H9 (cell line): Measurements from ENCODE around the gene IL1RAP. TPM values are rescaled to one million over a fixed set of nuclear protein-coding genes. Genes with fewer than 3 reads are reported as not detected.

Experiments
- DNase-seq: peaks from one replicate; pipeline ENCODE4 v3.0.0-alpha.2; 2017
- H2AFZ ChIP-seq: one replicate; pipeline ENCODE4 v1.6.1; 2013; ENCODE audit warnings: mild to moderate bottlenecking, low read length, control low read depth, moderate library complexity
- H2AK5ac ChIP-seq: 2 replicates; pipeline ENCODE4 v1.6.1; 2013; ENCODE audit warnings: low read length, control low read depth, mixed read lengths; ENCODE audit not compliant: insufficient read length
- H2BK120ac ChIP-seq: one replicate; pipeline ENCODE4 v1.6.1; 2013; ENCODE audit warnings: low read depth, mild to moderate bottlenecking, low read length, control low read depth, inconsistent platforms; ENCODE audit not compliant: poor library complexity, severe bottlenecking
- H2BK12ac ChIP-seq: 2 replicates; pipeline ENCODE4 v1.6.1; 2013; ENCODE audit warnings: low read length, control low read depth, mixed read lengths, low read depth; ENCODE audit not compliant: insufficient read length
- H2BK15ac ChIP-seq: 2 replicates; pipeline ENCODE4 v1.6.1; 2013; ENCODE audit warnings: low read depth, low read length, control low read depth
- H2BK20ac ChIP-seq: one replicate; pipeline ENCODE4 v1.6.1; 2013; ENCODE audit warnings: low read depth, mild to moderate bottlenecking, low read length, control low read depth, inconsistent platforms; ENCODE audit not compliant: poor library complexity, severe bottlenecking
- H2BK5ac ChIP-seq: 2 replicates; pipeline ENCODE4 v1.6.1; 2013; ENCODE audit warnings: low read length, control low read depth, mixed read lengths; ENCODE audit not compliant: insufficient read length
- H3K14ac ChIP-seq: 2 replicates; pipeline ENCODE4 v1.6.1; 2013; ENCODE audit warnings: low read length, control low read depth; ENCODE audit not compliant: insufficient read depth
- H3K18ac ChIP-seq: 2 replicates; pipeline ENCODE4 v1.6.1; 2013; ENCODE audit warnings: low read depth, mild to moderate bottlenecking, mixed read lengths, low read length, control low read depth; ENCODE audit not compliant: insufficient read length
- H3K23ac ChIP-seq: 2 replicates; pipeline ENCODE4 v1.6.1; 2013; ENCODE audit warnings: low read length, control low read depth, mixed read lengths, low read depth; ENCODE audit not compliant: insufficient read length
- H3K23me2 ChIP-seq: 2 replicates; pipeline ENCODE4 v1.6.1; 2013; ENCODE audit warnings: low read depth, mild to moderate bottlenecking, mixed read lengths, low read length, control low read depth; ENCODE audit not compliant: insufficient read length, poor library complexity, severe bottlenecking
- H3K27ac ChIP-seq: 2 replicates; pipeline ENCODE4 v1.5.1; 2013; ENCODE audit warnings: low read length, control low read depth, mixed read lengths, low read depth; ENCODE audit not compliant: insufficient read length
- H3K27me3 ChIP-seq: 2 replicates; pipeline ENCODE4 v1.6.1; 2013; ENCODE audit warnings: low read length, control low read depth, inconsistent platforms; ENCODE audit not compliant: insufficient read depth
- H3K4ac ChIP-seq: 2 replicates; pipeline ENCODE4 v1.6.1; 2013; ENCODE audit warnings: low read depth, mild to moderate bottlenecking, control low read depth, inconsistent platforms, low read length, moderate library complexity
- H3K4me1 ChIP-seq: 2 replicates; pipeline ENCODE4 v1.6.1; 2013; ENCODE audit warnings: low read length, control low read depth, inconsistent platforms; ENCODE audit not compliant: insufficient read depth
- H3K4me2 ChIP-seq: 2 replicates; pipeline ENCODE4 v1.6.1; 2013; ENCODE audit warnings: low read length, control low read depth, mixed read lengths; ENCODE audit not compliant: insufficient read length, insufficient read depth
- H3K56ac ChIP-seq: 2 replicates; pipeline ENCODE4 v1.6.1; 2013; ENCODE audit warnings: low read depth, mild to moderate bottlenecking, mixed read lengths, low read length, control low read depth; ENCODE audit not compliant: insufficient read length
- H3K79me1 ChIP-seq: 2 replicates; pipeline ENCODE4 v1.6.1; 2013; ENCODE audit warnings: low read depth, mild to moderate bottlenecking, moderate library complexity, low read length, control low read depth, inconsistent platforms; ENCODE audit not compliant: insufficient read depth, poor library complexity, severe bottlenecking
- H3K79me2 ChIP-seq: 2 replicates; pipeline ENCODE4 v1.6.1; 2013; ENCODE audit warnings: low read length, control low read depth, inconsistent platforms; ENCODE audit not compliant: insufficient read depth
- H3K9ac ChIP-seq: 2 replicates; pipeline ENCODE4 v1.6.1; 2013; ENCODE audit warnings: low read length, control low read depth, mixed read lengths; ENCODE audit not compliant: insufficient read length; ENCODE audit errors: extremely low read depth
- H3K9me3 ChIP-seq: one replicate; pipeline ENCODE4 v1.6.1; 2013; ENCODE audit warnings: low read depth, low read length, inconsistent platforms; ENCODE audit not compliant: control insufficient read depth
- H3T11ph ChIP-seq: one replicate; pipeline ENCODE4 v1.6.1; 2013; ENCODE audit warnings: mild to moderate bottlenecking, low read length, control low read depth, inconsistent platforms
- H4K20me1 ChIP-seq: one replicate; pipeline ENCODE4 v1.6.1; 2013; ENCODE audit not compliant: control insufficient read depth, insufficient read length, insufficient read depth
- H4K5ac ChIP-seq: 2 replicates; pipeline ENCODE4 v1.6.1; 2013; ENCODE audit warnings: low read depth, mild to moderate bottlenecking, mixed read lengths, low read length, control low read depth; ENCODE audit not compliant: insufficient read length
- H4K8ac ChIP-seq: replicated peaks from 2 replicates; pipeline ENCODE4 v1.6.1; 2013; ENCODE audit warnings: low read length, control low read depth, mixed read lengths, low read depth; ENCODE audit not compliant: insufficient read length
- H4K91ac ChIP-seq: 2 replicates; pipeline ENCODE4 v1.6.1; 2013; ENCODE audit warnings: low read depth, mild to moderate bottlenecking, moderate library complexity, mixed read lengths, low read length, control low read depth; ENCODE audit not compliant: insufficient read length
- H3K27ac Mint-ChIP-seq, 3 experiments: 2 replicates in 2 of 3; 3 replicates in 1 of 3; pipeline ENCODE4 v1.8.0; 2020 to 2021; ENCODE audit warnings: mixed read lengths in 3 of 3, mild to moderate bottlenecking in 1 of 3, moderate library complexity in 1 of 3
- H3K27me3 Mint-ChIP-seq: 2 replicates; pipeline ENCODE4 v1.8.0; 2021; ENCODE audit warnings: low read depth, mild to moderate bottlenecking, moderate library complexity, mixed read lengths
- H3K36me3 Mint-ChIP-seq, 3 experiments: 2 replicates in 2 of 3; 3 replicates in 1 of 3; pipeline ENCODE4 v1.8.0; 2020 to 2021; ENCODE audit warnings: low read depth in 3 of 3, mixed read lengths in 3 of 3; ENCODE audit not compliant: insufficient read depth in 1 of 3
- H3K4me1 Mint-ChIP-seq, 2 experiments: 2 replicates each; pipeline ENCODE4 v1.8.0; 2020; ENCODE audit warnings: mixed read lengths in 2 of 2
- H3K4me3 Mint-ChIP-seq, 2 experiments: 2 replicates in 1 of 2; 3 replicates in 1 of 2; pipeline ENCODE4 v1.8.0; 2020 to 2021; ENCODE audit warnings: mild to moderate bottlenecking in 2 of 2, mixed read lengths in 2 of 2, moderate library complexity in 1 of 2
- H3K9me3 Mint-ChIP-seq, 2 experiments: 2 replicates in 1 of 2; 3 replicates in 1 of 2; pipeline ENCODE4 v1.8.0; 2020; ENCODE audit warnings: mild to moderate bottlenecking in 2 of 2, mixed read lengths in 2 of 2, moderate library complexity in 1 of 2
- CTCF ChIP-seq: fragments of 200-600 bp; sonication (generic); conservative IDR thresholded peaks from 3 replicates; pipeline ENCODE4 v1.8.0; 2021; ENCODE audit warnings: antibody characterized with exemption, mild to moderate bottlenecking
- WGBS: extraction: QIAGEN DNeasy Blood & Tissue Kit; methylation state at CpG from one replicate; pipeline ENCODE4 v1.1.7; 2013; ENCODE audit warnings: missing lambda C conversion rate, low lambda C conversion rate, mixed read lengths; ENCODE audit not compliant: insufficient read length; ENCODE audit errors: extremely low coverage; 5-methylcytosine and 5-hydroxymethylcytosine counted together
- total RNA-seq: library from RNA; stranded (reverse); gene quantifications from 2 replicates; pipeline ENCODE4 v1.2.1, GENCODE V29; 2021

The IL1RAP gene
- total RNA-seq, 1 experiment from 2014 or later, result 4.6 TPM

- Histone ChIP-seq H3K4me2 (no peak overlapping the region), H3K4me1 (no peaks in the 10 kb centered on the region; the same call in 1 of the 2 replicates), H4K91ac (no peak overlapping the region), H3T11ph (no peak overlapping the region), H3K18ac (no peak overlapping the region), H3K23me2 (no peaks in the 10 kb centered on the region), H3K9me3 (no peaks in the 10 kb centered on the region), H3K27ac (no peak overlapping the region), H3K14ac (no peak overlapping the region), H2AFZ (no peak overlapping the region), H3K79me1 (no peaks in the 10 kb centered on the region), H2BK20ac (no peak overlapping the region), H4K20me1 (no peaks in the 10 kb centered on the region), H3K79me2 (no peaks in the 10 kb centered on the region), H4K8ac (no peak overlapping the region), H3K4ac (no peak overlapping the region), H3K23ac (no peak overlapping the region), H2BK120ac (no peak overlapping the region), H3K27me3 (no peaks in the 10 kb centered on the region), H2BK5ac (no peak overlapping the region), H3K56ac (no peak overlapping the region), H2AK5ac (no peak overlapping the region), H2BK12ac (no peak overlapping the region), H3K9ac (no peak overlapping the region), H4K5ac (no peak overlapping the region), H2BK15ac (no peak overlapping the region)
- no CpG with 5 or more reads among the region's 2 CpGs for WGBS
- Mint-ChIP-seq H3K27ac (no peak overlapping the region), H3K9me3 (no peaks in the 10 kb centered on the region), H3K4me1 (peaks cover 6 to 8% of the 10 kb centered on the region in 2 experiments; a peak in 3 of 4 replicates), H3K36me3 (no peaks in the 10 kb centered on the region), H3K27me3 (no peaks in the 10 kb centered on the region), H3K4me3 (no peak overlapping the region)
- TF ChIP-seq CTCF, result no peak
- DNase-seq, result no peak
These were observed 185.9 kb downstream of the IL1RAP start for GRCh38 chr3:190699776-190700175.
